HCT116 (cell line): ENCODE measurements around the gene CAPS. TPM values are rescaled to one million over a fixed set of nuclear protein-coding genes. Genes with fewer than 3 reads are reported as not detected.

Experiments
- ATAC-seq: fragments of 200-7000 bp; cut with Tn5 transposase; 2 replicates; pipeline ENCODE4 v1.9.1; 2020; ENCODE audit warnings: mild to moderate bottlenecking, moderate library complexity
- BruUV-seq: library from RNA; stranded (reverse); fragments of 400-500 nt; replicated peaks from 2 replicates; lab custom pipeline; 2021; lab: Mats Ljungman, UMichigan
- CTCF ChIA-PET: fragments of 300-600 bp; sonication (Branson Sonifier 250); formaldehyde crosslinking; loops from one replicate; lab custom pipeline; 2021; ENCODE audit warnings: antibody characterized with exemption; lab: Charles Lee
- POLR2A ChIA-PET: fragments of 300-600, 350-600 bp; sonication (Branson Sonifier 250); formaldehyde crosslinking; loops from one replicate; lab custom pipeline; 2021; ENCODE audit warnings: antibody characterized with exemption; lab: Charles Lee
- RAD21 ChIA-PET, 2 experiments: fragments of 300-600 bp; sonication (Branson Sonifier 250); formaldehyde crosslinking; loops; one replicate each; lab custom pipeline; 2023; ENCODE audit warnings: low total read pairs in 2 of 2; ENCODE audit not compliant: uncharacterized antibody in 2 of 2, unreplicated experiment in 2 of 2, low non-redundant PET in 1 of 2; lab: Charles Lee
- DNase-seq: peaks from one replicate; pipeline ENCODE4 v3.0.0-alpha.2; 2010; ENCODE audit warnings: low read depth, low spot score
- H2AFZ ChIP-seq: fragments of 200-600 bp; shearing (Covaris generic), sonication (generic); 2 replicates; pipeline ENCODE4 v1.6.1; 2017; ENCODE audit warnings: low read depth, mixed run types, mixed read lengths, antibody characterized with exemption, low read length; ENCODE audit not compliant: poor library complexity, severe bottlenecking
- H3K27ac ChIP-seq: 2 replicates; pipeline ENCODE4 v1.5.1; 2012; ENCODE audit warnings: low read depth, low read length
- H3K27me3 ChIP-seq: fragments of 200-600 bp; sonication (generic); 2 replicates; pipeline ENCODE4 v1.6.1; 2016; ENCODE audit warnings: mixed run types, low read length, mixed read lengths; ENCODE audit not compliant: insufficient read depth
- H3K36me3 ChIP-seq, 2 experiments: fragments of 200-500 bp in 1 of 2; fragments of 200-600 bp in 1 of 2; sonication (Bioruptor generic) in 1 of 2; sonication (generic) in 1 of 2; 2 replicates each; pipeline versions ENCODE4 v1.5.1 to v1.6.1; 2014 to 2016; ENCODE audit warnings: low read length in 2 of 2, inconsistent platforms in 1 of 2, mixed read lengths in 1 of 2, mixed run types in 1 of 2; ENCODE audit not compliant: insufficient read depth in 2 of 2, control insufficient read depth in 1 of 2
- H3K4me1 ChIP-seq, 2 experiments: fragments of 200-600 bp in 1 of 2; sonication (generic) in 1 of 2; 2 replicates each; pipeline versions ENCODE4 v1.5.1 to v1.6.1; 2012 to 2017; ENCODE audit warnings: low read length in 2 of 2, inconsistent platforms in 1 of 2, mild to moderate bottlenecking in 1 of 2, mixed read lengths in 1 of 2, mixed run types in 1 of 2, moderate library complexity in 1 of 2; ENCODE audit not compliant: insufficient read depth in 2 of 2, control insufficient read depth in 1 of 2
- H3K4me2 ChIP-seq: fragments of 200-600 bp; sonication (generic); 2 replicates; pipeline ENCODE4 v1.6.1; 2017; ENCODE audit warnings: mixed run types, low read length, mixed read lengths
- H3K4me3 ChIP-seq, 2 experiments: fragments of 200-600 bp in 1 of 2; sonication (generic) in 1 of 2; replicated peaks in 1 of 2; 2 replicates each; pipeline ENCODE4 v1.5.1; 2011 to 2016; ENCODE audit warnings: low read length in 2 of 2, control low read depth in 1 of 2, low read depth in 1 of 2, mild to moderate bottlenecking in 1 of 2, mixed read lengths in 1 of 2, mixed run types in 1 of 2
- H3K79me2 ChIP-seq: fragments of 200-600 bp; sonication (generic); 2 replicates; pipeline ENCODE4 v1.6.1; 2017; ENCODE audit warnings: mild to moderate bottlenecking, mixed run types, low read length, moderate library complexity, mixed read lengths; ENCODE audit not compliant: insufficient read depth
- H3K9ac ChIP-seq: fragments of 200-600 bp; sonication (generic); 2 replicates; pipeline ENCODE4 v1.6.1; 2016; ENCODE audit warnings: low read length, mixed read lengths
- H3K9me2 ChIP-seq: fragments of 200-600 bp; sonication (generic), shearing (Covaris generic); 2 replicates; pipeline ENCODE4 v1.6.1; 2017; ENCODE audit warnings: mixed run types, mild to moderate bottlenecking, moderate library complexity; ENCODE audit not compliant: insufficient read depth
- H3K9me3 ChIP-seq, 2 experiments: fragments of 200-500 bp in 1 of 2; fragments of 200-600 bp in 1 of 2; sonication (Bioruptor generic) in 1 of 2; sonication (generic) in 1 of 2; 2 replicates each; pipeline ENCODE4 v1.6.1; 2014 to 2017; ENCODE audit warnings: low read length in 2 of 2, mixed read lengths in 2 of 2, inconsistent platforms in 1 of 2, low read depth in 1 of 2, mild to moderate bottlenecking in 1 of 2, mixed run types in 1 of 2, moderate library complexity in 1 of 2; ENCODE audit not compliant: control insufficient read depth in 1 of 2, insufficient read depth in 1 of 2
- H4K20me1 ChIP-seq: fragments of 200-600 bp; sonication (generic), shearing (Covaris generic); 2 replicates; pipeline ENCODE4 v1.6.1; 2017; ENCODE audit warnings: mixed run types, mild to moderate bottlenecking, moderate library complexity; ENCODE audit not compliant: insufficient read depth
- CBX3 ChIP-seq: IDR thresholded peaks from 2 replicates; pipeline ENCODE4 v1.6.1; 2012; ENCODE audit warnings: low read depth
- CEBPB ChIP-seq: IDR thresholded peaks from 2 replicates; pipeline ENCODE4 v1.6.1; 2012; ENCODE audit warnings: low read depth
- CTCF ChIP-seq, 3 experiments: fragments of 200-600 bp in 1 of 3; sonication (generic) in 1 of 3; IDR thresholded peaks in 2 of 3; conservative IDR thresholded peaks in 1 of 3; 2 replicates each; pipeline ENCODE4 v1.5.1; 2012 to 2017; ENCODE audit warnings: low read depth in 2 of 3, low read length in 2 of 3, antibody characterized with exemption in 1 of 3, borderline replicate concordance in 1 of 3, control low read depth in 1 of 3, mild to moderate bottlenecking in 1 of 3, mixed read lengths in 1 of 3, mixed run types in 1 of 3, moderate library complexity in 1 of 3; ENCODE audit not compliant: insufficient read depth in 1 of 3
- EGR1 ChIP-seq: IDR thresholded peaks from 2 replicates; pipeline ENCODE4 v1.6.1; 2012; ENCODE audit warnings: low read depth
- EZH2phosphoT487 ChIP-seq: fragments of 200-600 bp; IDR thresholded peaks from 2 replicates; pipeline ENCODE4 v1.6.1; 2018; ENCODE audit warnings: antibody characterized with exemption, borderline replicate concordance
- MAX ChIP-seq: IDR thresholded peaks from 2 replicates; pipeline ENCODE4 v1.6.1; 2012
- POLR2AphosphoS5 ChIP-seq: IDR thresholded peaks from 2 replicates; pipeline ENCODE4 v1.6.1; 2011; ENCODE audit warnings: mild to moderate bottlenecking, low read depth, low read length, moderate library complexity
- RAD21 ChIP-seq: IDR thresholded peaks from 2 replicates; pipeline ENCODE4 v1.6.1; 2012; ENCODE audit warnings: low read depth, mild to moderate bottlenecking
- REST ChIP-seq: IDR thresholded peaks from 2 replicates; pipeline ENCODE4 v1.6.1; 2012; ENCODE audit warnings: low read depth
- intact Hi-C: fragments of 100-400 bp; cut with micrococcal nuclease; formaldehyde crosslinking; loops from 2 replicates; pipeline ENCODE4 v1.10.0; 2022
- total RNA-seq: library from RNA; stranded (reverse); gene quantifications from one replicate; pipeline ENCODE4 v1.2.1, GENCODE V29; 2021; ENCODE audit not compliant: unreplicated experiment

Gene CAPS
- total RNA-seq, 1 experiment from 2014 or later, result 2.5 TPM

GRCh38 chr19:5895409-5895808 is 18.6 kb upstream of the CAPS start:
- no peak overlapping the region for H3K4me2 ChIP-seq
- ChIA-PET POLR2A (no interaction called here), RAD21 (no interaction called here), CTCF (interaction anchor here (1.0 kb wide), 1 partner anchor 91 kb away, joined by 4 read pairs; no protein-coding TSS in a partner anchor)
- no peak overlapping the region for H3K9ac ChIP-seq
- H3K27me3 ChIP-seq, result no peaks in the 10 kb centered on the region
- ATAC-seq (no peak), DNase-seq (no peak)
- TF ChIP-seq REST, result no peak
- no peak for TF ChIP-seq EZH2phosphoT487
- TF ChIP-seq CEBPB, result no peak
- TF ChIP-seq CBX3, result no peak
- TF ChIP-seq MAX, result no peak
- TF ChIP-seq POLR2AphosphoS5, result no peak
- TF ChIP-seq CTCF (IDR thresholded peaks at IDR 0.05 in 2 of 3, conservative IDR thresholded peaks at IDR 0.05 in 1 of 3; ENCODE audit: borderline replicate concordance in 1 of 3, insufficient read depth in 1 of 3, low read depth in 2 of 3, low read length in 2 of 3), result no peak
- TF ChIP-seq EGR1, result no peak
- TF ChIP-seq RAD21, result no peak
- peaks cover 0 to 3% of the 10 kb centered on the region in 2 experiments; a peak in 1 of 4 replicates for H3K4me1 ChIP-seq
- BruUV-seq, result TSS peak; percentile 4
- no peaks in the 10 kb centered on the region for H4K20me1 ChIP-seq
- no peaks in the 10 kb centered on the region for H3K9me2 ChIP-seq
- H3K9me3 ChIP-seq, result no peaks in the 10 kb centered on the region
- H3K36me3 ChIP-seq, result peaks cover 2 to 7% of the 10 kb centered on the region in 2 experiments; a peak in 2 of 4 replicates
- H3K79me2 ChIP-seq, result peaks cover 30% of the 10 kb centered on the region
- H3K4me3 ChIP-seq, result no peak overlapping the region
- H3K27ac ChIP-seq, result no peak overlapping the region
- no peak overlapping the region for H2AFZ ChIP-seq
- intact Hi-C loops, result no loop called here
